Measurements from ENCODE around the gene CCNI.

The CCNI gene, protein sequence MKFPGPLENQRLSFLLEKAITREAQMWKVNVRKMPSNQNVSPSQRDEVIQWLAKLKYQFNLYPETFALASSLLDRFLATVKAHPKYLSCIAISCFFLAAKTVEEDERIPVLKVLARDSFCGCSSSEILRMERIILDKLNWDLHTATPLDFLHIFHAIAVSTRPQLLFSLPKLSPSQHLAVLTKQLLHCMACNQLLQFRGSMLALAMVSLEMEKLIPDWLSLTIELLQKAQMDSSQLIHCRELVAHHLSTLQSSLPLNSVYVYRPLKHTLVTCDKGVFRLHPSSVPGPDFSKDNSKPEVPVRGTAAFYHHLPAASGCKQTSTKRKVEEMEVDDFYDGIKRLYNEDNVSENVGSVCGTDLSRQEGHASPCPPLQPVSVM

DNA sequence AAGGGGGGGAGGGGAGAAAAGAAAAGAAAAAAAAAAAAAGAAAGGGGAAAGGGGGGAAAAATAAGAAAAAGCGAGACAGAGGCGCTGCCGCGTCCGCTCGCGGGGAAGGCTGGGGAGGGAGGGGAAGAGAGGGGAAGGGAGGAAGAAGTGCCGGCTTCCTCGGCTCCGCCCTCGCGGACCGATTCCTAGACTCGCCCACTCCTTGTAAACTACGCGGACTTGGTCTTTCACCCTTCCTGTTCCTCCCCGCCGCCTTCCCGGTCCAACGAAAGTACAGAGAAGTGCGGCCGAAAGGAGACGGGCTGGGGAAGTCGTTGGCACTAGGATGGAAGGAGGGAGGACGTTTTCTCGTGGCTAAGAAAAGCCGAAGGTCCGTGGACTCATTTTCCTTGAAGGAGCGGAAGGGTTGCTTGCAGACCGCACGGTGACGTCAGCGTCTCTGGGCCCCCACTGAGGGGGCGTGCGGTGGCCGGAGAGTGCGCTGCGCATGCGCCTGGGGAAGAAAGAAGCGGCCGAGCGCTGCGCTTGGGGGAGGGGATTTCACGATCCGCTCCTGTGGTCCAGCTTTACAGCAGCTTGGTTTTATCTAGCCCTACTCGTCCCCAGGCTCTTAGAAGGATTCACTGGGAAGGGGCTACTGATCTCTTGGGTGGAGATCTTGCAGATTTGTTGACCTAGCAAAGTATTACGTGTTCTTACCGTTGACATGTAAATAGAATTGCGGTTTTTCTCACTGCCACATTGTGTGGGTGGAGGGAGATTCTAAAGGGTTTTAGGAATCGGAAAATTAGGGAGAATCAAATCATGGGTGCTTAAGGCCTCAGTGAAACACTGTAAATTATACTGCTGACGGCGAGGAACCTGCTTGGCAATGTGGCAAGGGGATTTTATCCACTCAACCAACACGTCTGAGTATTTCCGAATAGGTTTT is at the start of gene CCNI:
TSS of gene CCNI (minus strand) at position 121 of the 931 bp plus-strand sequence. CDS start 9,627 bp downstream, outside the sequence.
- Mint-ChIP-seq H3K27me3 (no peaks in the 10 kb centered on the region), H3K27ac (peak within 1 kb of the TSS; percentile 100), H3K4me1 (peaks cover 54% of the 10 kb centered on the region), H3K9me3 (no peaks in the 10 kb centered on the region), H3K36me3 (peaks cover 2% of the 10 kb centered on the region), H3K4me3 (no peak within 1 kb of the TSS)

DNA sequence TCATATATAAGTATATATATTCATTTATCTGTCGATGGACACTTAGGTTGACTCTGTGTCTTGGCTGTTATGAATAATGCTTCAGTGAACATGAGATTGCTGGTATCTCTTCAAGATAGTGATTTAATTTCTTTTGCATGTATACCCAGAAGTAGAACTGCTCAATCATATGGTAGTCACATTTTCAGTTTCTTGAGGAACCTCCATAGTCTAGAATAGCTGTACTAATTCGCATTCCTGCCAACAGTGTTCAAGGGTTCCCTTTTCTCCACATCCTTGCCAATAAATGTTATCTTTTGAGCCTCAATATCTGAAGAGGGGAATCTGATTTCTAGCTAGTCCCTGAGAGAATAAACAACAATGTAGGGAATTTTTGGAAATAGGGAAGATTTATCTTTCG is 48.8 kb upstream of the CCNI start:
- Mint-ChIP-seq H3K9me3 (no peaks in the 10 kb centered on the region), H3K4me3 (no peak overlapping the region), H3K4me1 (peaks cover 12% of the 10 kb centered on the region), H3K27me3 (peaks cover 3% of the 10 kb centered on the region), H3K36me3 (no peaks in the 10 kb centered on the region), H3K27ac (no peak overlapping the region)

DNA sequence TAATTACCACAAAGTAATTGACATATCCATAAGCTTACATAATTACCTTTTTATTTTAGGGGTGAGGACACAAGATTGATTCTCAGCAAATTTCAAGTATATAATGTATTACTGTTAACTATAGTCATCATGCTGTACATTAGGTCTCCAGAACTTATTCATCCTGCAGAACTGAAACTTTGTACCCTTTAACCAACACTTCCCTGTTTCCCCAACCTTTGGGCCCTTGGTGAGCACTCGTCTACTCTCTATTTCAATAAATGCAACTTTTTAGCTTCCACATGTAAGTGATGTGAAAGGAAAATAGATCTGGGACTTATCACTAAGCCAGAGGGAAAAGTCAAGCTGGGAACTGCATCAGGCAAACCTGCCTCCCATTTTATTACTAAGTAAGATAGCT is 47.6 kb upstream of the CCNI start:
- Mint-ChIP-seq H3K27ac (no peak overlapping the region), H3K4me3 (no peak overlapping the region), H3K36me3 (no peaks in the 10 kb centered on the region), H3K4me1 (peaks cover 12% of the 10 kb centered on the region), H3K9me3 (no peaks in the 10 kb centered on the region), H3K27me3 (peaks cover 3% of the 10 kb centered on the region)

DNA sequence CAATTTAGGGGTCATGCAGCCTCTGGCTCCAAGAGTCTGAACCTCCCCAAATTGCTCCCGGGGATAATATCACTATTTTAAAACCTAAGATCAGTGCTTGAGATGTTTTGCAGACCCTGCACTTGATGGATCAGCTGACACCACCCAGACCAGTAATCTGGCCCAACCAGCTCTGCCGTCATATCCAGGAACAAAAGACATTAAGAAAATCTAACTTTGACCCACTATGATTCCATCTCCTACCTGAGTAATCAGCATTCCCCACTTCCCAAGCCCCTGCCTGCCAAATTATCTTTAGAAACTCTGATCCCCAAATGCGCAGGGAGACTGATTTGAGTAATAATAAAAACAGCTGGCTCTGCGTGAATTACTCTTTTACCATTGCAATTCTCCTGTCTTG is 46.9 kb upstream of the CCNI start:
- H3K36me3 Mint-ChIP-seq: no peaks in the 10 kb centered on the region
- peaks cover 3% of the 10 kb centered on the region for H3K27me3 Mint-ChIP-seq
- H3K4me1 Mint-ChIP-seq: peaks cover 10% of the 10 kb centered on the region
- H3K27ac Mint-ChIP-seq: no peak overlapping the region
- no peak overlapping the region for H3K4me3 Mint-ChIP-seq
- no peaks in the 10 kb centered on the region for H3K9me3 Mint-ChIP-seq

DNA sequence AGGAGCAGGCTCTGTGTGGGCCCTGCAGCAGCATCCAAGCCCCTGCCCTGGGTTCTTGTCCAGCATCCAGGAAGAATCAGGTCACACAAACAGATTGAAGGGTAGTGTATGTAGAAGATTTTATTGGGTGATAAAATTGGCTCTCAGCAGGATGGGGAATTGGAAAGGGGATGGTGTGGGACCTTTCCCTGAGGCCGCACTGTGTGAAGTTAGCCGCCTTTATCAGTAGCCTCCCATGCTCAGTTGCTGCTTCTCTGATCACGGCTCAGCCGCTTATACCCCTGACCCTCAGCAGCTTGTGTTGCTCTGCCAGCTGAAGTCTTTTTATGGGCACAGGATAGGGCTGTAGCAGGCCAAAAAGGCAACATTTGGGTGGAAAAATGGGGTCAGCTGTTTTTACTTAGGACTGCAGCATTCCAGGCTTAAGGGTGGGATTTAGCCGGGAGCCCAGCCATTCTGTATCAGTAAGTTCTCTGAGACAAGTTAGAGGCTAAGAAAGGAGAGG is 46.0 kb upstream of the CCNI start:
- Mint-ChIP-seq H3K4me3 (no peak overlapping the region), H3K27me3 (peaks cover 3% of the 10 kb centered on the region), H3K4me1 (peaks cover 2% of the 10 kb centered on the region), H3K27ac (no peak overlapping the region), H3K36me3 (no peaks in the 10 kb centered on the region), H3K9me3 (no peaks in the 10 kb centered on the region)

DNA sequence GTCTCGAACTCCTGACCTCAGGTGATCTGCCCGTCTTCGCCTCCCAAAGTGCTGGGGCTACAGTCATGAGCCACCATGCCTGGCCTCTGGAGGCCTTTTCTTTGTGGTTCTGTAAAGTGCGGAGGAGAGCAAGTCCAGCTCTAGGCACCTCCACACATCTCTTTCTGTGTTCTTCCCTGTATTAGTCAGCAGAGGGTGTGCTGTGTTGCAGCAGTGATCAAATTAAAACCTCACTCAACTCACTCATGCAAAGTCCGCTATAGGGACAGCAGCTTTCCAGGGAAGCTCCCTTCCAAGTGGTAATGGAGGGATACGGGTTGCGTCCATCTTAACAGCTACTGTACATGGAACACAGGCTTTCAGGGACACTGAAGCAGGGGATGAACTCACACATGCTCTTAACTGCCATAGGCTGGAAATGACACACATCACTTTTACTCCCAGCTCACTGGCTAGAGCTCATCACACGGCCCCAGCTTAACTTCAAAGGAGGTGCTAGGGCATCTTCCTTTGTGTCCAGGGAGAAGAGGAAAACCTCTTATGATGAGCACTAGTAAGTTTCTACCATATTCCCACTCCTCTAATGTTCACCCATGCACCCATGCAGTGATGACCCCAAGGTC is 45.2 kb upstream of the CCNI start:
- no peaks in the 10 kb centered on the region for H3K36me3 Mint-ChIP-seq
- H3K27ac Mint-ChIP-seq: no peak overlapping the region
- H3K4me3 Mint-ChIP-seq: no peak overlapping the region
- no peaks in the 10 kb centered on the region for H3K4me1 Mint-ChIP-seq
- no peaks in the 10 kb centered on the region for H3K9me3 Mint-ChIP-seq
- peaks cover 3% of the 10 kb centered on the region for H3K27me3 Mint-ChIP-seq

DNA sequence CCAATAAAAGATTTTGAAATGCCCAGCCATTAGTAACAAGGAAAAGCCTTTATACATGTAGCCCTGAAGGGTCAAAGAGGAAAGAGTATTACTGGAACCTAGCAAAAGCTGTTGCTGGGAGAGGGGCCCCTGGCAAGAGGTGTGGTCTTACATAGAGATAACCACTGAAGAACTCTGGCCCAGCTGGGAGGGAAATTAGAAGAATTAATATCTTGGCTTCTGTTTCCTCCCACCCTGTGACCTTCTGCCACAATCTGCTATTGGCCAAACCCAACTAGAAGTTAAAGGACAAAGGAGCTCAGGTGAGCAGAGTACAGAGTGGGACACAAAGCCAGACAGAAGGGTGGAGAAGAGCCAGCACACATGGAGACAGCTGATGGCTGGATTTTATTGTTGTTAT is 41.9 kb upstream of the CCNI start:
- H3K36me3 Mint-ChIP-seq: peaks cover 2% of the 10 kb centered on the region
- no peak overlapping the region for H3K4me3 Mint-ChIP-seq
- peaks cover 6% of the 10 kb centered on the region for H3K27me3 Mint-ChIP-seq
- H3K9me3 Mint-ChIP-seq: no peaks in the 10 kb centered on the region
- no peak overlapping the region for H3K27ac Mint-ChIP-seq
- H3K4me1 Mint-ChIP-seq: no peaks in the 10 kb centered on the region

DNA sequence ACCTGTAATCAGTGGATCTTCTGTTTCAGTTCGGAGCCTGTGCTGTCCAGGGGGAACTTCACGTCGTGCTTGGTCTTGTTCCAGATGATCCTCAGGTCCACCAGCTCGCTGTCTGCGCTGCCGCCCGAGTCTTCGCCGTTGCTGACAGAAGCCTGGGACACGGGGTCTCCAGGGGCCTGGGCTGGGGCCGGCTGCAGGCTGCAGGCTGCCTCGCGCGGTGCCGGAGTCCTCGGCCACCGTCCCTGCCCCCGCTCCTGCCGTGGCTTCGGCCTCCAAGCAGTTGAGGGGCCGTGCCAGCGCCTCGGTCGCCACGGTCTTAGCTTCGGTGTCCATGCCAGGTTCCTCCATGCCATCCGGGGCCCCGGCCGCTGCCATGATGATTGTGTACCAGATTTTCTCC is 37.3 kb upstream of the CCNI start:
- H3K36me3 Mint-ChIP-seq: peaks cover 2% of the 10 kb centered on the region
- H3K27me3 Mint-ChIP-seq: peaks cover 7% of the 10 kb centered on the region
- H3K27ac Mint-ChIP-seq: no peak overlapping the region
- no peak overlapping the region for H3K4me3 Mint-ChIP-seq
- no peaks in the 10 kb centered on the region for H3K4me1 Mint-ChIP-seq
- no peaks in the 10 kb centered on the region for H3K9me3 Mint-ChIP-seq

DNA sequence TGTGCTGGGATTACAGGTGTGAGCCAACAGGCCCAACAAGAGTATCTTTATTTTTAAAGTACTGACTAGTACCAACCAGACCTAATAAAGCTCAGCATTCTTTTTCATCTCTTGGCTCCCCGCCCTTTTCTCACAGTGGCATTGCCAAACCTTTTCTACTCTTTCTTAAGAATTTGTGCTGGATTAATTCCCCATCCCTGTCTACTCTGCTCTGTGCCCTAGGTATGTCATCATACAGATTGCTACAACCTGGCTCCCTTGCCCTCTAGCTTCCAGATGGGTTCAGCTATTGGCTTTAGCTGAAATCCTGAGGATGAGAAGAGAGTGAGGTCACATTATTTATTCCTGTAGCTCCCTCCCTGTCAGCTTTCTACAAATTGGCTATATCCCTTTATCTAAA is 34.9 kb upstream of the CCNI start:
- H3K36me3 Mint-ChIP-seq: peaks cover 2% of the 10 kb centered on the region
- H3K27me3 Mint-ChIP-seq: peaks cover 10% of the 10 kb centered on the region
- no peaks in the 10 kb centered on the region for H3K4me1 Mint-ChIP-seq
- H3K4me3 Mint-ChIP-seq: no peak overlapping the region
- no peaks in the 10 kb centered on the region for H3K9me3 Mint-ChIP-seq
- H3K27ac Mint-ChIP-seq: no peak overlapping the region

DNA sequence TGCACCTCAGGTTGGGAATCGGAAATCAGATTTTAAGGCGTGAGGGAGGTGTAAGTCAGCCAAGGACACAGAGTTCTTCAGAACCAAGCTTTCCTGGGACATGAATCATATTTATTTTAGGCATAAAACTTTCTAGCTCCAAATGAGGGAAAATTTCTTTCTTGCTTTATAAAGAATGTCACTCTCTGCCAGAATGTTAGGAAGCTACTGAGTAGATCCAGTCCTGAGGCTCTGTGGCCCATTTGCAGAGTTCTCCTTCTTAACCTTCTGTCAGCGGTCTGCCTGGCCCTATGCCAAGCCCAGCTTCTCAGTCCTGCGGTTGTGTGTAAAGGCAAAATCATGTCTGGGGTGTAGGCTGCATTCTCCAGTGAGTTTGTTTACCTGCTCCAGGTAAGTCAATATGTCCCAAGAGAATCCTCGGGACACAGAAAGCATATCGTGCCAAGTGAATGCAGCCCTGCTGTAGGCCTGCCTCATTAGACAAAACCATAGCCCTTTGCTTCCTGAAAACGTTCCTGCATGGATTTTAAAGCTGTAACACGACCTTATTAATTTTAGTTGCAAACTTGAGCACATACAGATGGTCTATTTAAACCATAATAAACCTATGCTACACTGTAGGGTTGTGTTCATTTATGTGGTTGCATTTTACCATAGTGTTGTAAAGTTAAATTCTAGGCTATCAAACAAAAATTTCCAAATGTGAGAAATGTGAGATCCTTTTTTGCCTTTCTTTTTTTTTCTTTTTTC is 29.2 kb upstream of the CCNI start:
- H3K27me3 Mint-ChIP-seq: peaks cover 5% of the 10 kb centered on the region
- no peak overlapping the region for H3K27ac Mint-ChIP-seq
- H3K36me3 Mint-ChIP-seq: no peaks in the 10 kb centered on the region
- no peak overlapping the region for H3K4me3 Mint-ChIP-seq
- no peaks in the 10 kb centered on the region for H3K9me3 Mint-ChIP-seq
- peaks cover 10% of the 10 kb centered on the region for H3K4me1 Mint-ChIP-seq

DNA sequence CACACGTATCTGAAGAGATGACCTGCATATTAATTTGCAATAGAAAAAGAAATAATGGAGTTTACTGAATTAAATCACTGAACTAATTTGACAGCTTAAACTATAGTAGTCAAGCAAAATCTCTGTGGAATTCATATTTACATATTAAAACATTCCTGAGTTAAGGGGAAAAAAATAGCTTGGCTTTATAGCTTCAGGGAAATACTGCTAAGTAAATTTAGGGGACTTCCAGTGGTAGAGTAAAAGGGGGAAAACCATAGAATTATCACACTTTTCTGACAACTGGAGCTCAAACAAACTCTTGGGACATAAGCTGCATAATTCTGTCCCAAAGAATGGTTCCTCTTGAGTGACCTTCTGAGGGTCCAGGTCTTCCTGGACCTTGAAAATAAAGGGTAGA is 28.6 kb upstream of the CCNI start:
- Mint-ChIP-seq H3K27ac (no peak overlapping the region), H3K4me1 (peaks cover 11% of the 10 kb centered on the region)

DNA sequence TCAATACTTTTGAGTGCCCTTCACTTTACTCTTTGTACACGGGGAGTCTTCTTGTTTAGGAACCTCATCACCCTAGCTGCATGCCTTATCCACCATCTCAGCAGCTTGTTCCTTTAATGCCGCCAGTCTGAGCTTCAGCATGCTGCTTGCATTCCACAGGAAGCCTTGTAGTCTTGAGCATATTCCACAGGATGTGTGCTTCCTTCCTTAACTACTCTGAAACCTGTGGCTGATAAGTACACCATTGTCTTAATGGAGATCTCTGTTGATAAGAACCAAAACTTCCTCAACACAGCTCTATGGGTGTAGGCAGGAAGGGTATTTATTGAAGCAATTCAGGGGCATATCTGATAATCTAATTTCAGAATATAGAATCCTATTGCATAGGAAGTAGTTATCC is 24.4 kb upstream of the CCNI start:
- H3K4me1 Mint-ChIP-seq: peaks cover 16% of the 10 kb centered on the region
- no peaks in the 10 kb centered on the region for H3K36me3 Mint-ChIP-seq
- H3K27me3 Mint-ChIP-seq: no peaks in the 10 kb centered on the region
- H3K4me3 Mint-ChIP-seq: no peak overlapping the region
- H3K27ac Mint-ChIP-seq: no peak overlapping the region
- H3K9me3 Mint-ChIP-seq: no peaks in the 10 kb centered on the region

More for the DNA sequence above, 28.6 kb upstream of the CCNI start:
- H3K36me3 Mint-ChIP-seq: no peaks in the 10 kb centered on the region
- peaks cover 4% of the 10 kb centered on the region for H3K27me3 Mint-ChIP-seq
- no peak overlapping the region for H3K4me3 Mint-ChIP-seq
- no peaks in the 10 kb centered on the region for H3K9me3 Mint-ChIP-seq

DNA sequence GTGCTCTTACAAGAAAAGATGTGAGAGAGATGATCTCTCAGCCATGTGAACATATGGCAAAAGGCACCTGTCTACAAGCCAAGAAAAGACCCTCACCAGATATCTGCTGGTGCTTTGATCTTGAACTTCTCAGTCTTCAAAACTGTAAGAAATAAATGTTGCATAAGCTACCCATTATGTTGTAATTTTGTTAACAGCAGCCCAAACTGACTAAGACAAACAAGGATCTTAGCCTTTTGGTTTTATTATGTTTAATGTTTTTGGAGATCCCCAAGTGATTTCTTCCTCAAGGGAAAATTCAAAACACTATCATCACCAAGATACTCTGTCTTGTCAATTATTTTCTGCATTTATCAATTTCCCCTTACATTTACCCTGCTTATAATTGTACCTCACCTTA is 21.8 kb upstream of the CCNI start:
- Mint-ChIP-seq H3K9me3 (no peaks in the 10 kb centered on the region), H3K4me1 (peaks cover 22% of the 10 kb centered on the region), H3K4me3 (no peak overlapping the region), H3K27me3 (no peaks in the 10 kb centered on the region), H3K36me3 (no peaks in the 10 kb centered on the region), H3K27ac (no peak overlapping the region)

DNA sequence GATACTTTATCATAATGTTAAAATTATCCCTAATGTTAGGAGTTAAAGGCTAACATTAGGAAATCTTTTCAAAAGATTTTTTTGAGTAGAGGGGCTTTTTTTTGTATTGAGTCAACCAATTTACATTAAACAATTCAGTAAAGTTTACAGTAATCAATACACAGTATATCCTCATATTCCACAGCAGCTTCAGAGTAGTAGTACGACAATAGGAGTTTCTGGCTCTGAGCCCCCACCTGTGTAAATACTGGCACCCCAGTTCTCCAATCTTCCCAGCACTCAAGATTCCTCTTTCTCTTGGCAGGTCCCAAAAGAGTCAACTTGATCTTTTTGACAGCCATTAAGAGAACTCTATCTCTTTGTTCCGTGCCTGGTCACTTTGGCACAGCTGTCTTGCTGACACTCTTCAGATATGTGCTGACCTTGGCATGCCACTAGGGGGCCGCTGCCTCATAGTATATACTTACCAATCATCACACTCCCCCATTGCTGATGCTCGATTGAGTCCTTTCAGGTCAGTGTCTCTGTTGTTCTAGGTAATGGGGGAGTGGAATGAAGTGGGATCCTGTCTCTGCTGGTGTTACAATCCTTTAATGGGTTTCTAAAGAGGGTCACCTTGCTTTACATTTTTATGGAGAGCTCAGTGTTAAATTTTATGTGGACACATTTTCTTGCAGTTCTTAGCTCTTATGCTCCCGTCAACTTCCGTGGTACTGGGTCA is 19.5 kb upstream of the CCNI start:
- H3K9me3 Mint-ChIP-seq: no peaks in the 10 kb centered on the region
- peaks cover 16% of the 10 kb centered on the region for H3K4me1 Mint-ChIP-seq
- no peak overlapping the region for H3K27ac Mint-ChIP-seq
- no peaks in the 10 kb centered on the region for H3K36me3 Mint-ChIP-seq
- H3K27me3 Mint-ChIP-seq: no peaks in the 10 kb centered on the region
- no peak overlapping the region for H3K4me3 Mint-ChIP-seq

All from activated naive CD4-positive, alpha-beta T cell treated with anti-CD3 and anti-CD28 coated beads, Interleukin-2, amount 50 U/mL, for 24 hours (primary cell).